ENCODE data around the gene ZNF846.

- TF ChIP-seq CTCF (IDR thresholded peaks at IDR 0.05 in 2 of 3, conservative IDR thresholded peaks at IDR 0.05 in 1 of 3; ENCODE audit: control insufficient read depth in 2 of 3, extremely low read depth in 1 of 3, insufficient read depth in 1 of 3, low read depth in 3 of 3, low read length in 3 of 3) (no peak), CREB1 (IDR thresholded peaks at IDR 0.05; ENCODE audit: low read depth) (no peak), POLR2AphosphoS5 (IDR thresholded peaks at IDR 0.05; ENCODE audit: low read length) (no peak), SUZ12 (IDR thresholded peaks at IDR 0.05; ENCODE audit: unreplicated experiment) (no peak), STAT1 (conservative IDR thresholded peaks at IDR 0.05) (no peak), NFYB (IDR thresholded peaks at IDR 0.05; ENCODE audit: insufficient read depth, low read depth, low read length) (no peak), ELK1 (IDR thresholded peaks at IDR 0.05; ENCODE audit: low read depth, low read length) (no peak), ZZZ3 (IDR thresholded peaks at IDR 0.05; ENCODE audit: control insufficient read depth, insufficient read length, low read depth) (no peak), ATF2 (IDR thresholded peaks at IDR 0.05; ENCODE audit: low read length) (no peak), SMC3 (IDR thresholded peaks at IDR 0.05; ENCODE audit: borderline replicate concordance, low read length) (no peak), HDGF (IDR thresholded peaks at IDR 0.05) (no peak)
These were observed 38.3 kb upstream of the ZNF846 start for GRCh38 chr19:9806803-9807202.

Data from GM12878 (cell line).